CD4-positive, CD25-positive, alpha-beta regulatory T cell (primary cell): ENCODE data around the gene CHRNB2. TPM values are rescaled to one million over a fixed set of nuclear protein-coding genes. Genes with fewer than 3 reads are reported as not detected.

ENCODE experiments used
- ATAC-seq, 2 donors: fragments of 150-1000 bp; cut with Tn5 transposase; one replicate each; pipeline ENCODE4 v1.10.0; 2021; ENCODE audit warnings: low read depth in 2 of 2, moderate number of reproducible peaks in 2 of 2, moderate library complexity in 1 of 2
- DNase-seq, 3 donors: peaks; one replicate each; pipeline versions ENCODE4 v3.0.0 to v3.0.0-alpha.2; 2012 to 2022; ENCODE audit warnings: mixed read lengths in 1 of 3
- H3K27ac ChIP-seq: one replicate; pipeline ENCODE4 v1.7.0; 2013; ENCODE audit warnings: mild to moderate bottlenecking, low read length; ENCODE audit not compliant: insufficient read depth, poor library complexity, severe bottlenecking
- H3K27me3 ChIP-seq: one replicate; pipeline ENCODE4 v1.7.0; 2013; ENCODE audit warnings: low read length; ENCODE audit not compliant: control insufficient read depth, insufficient read depth
- H3K36me3 ChIP-seq: one replicate; pipeline ENCODE4 v1.7.0; 2013; ENCODE audit warnings: mild to moderate bottlenecking, low read length, moderate library complexity; ENCODE audit not compliant: control insufficient read depth, insufficient read depth
- H3K4me1 ChIP-seq: 2 replicates; pipeline ENCODE4 v1.7.0; 2013; ENCODE audit warnings: mild to moderate bottlenecking, low read length; ENCODE audit not compliant: insufficient read depth, control insufficient read depth, poor library complexity, severe bottlenecking
- H3K4me3 ChIP-seq: one replicate; pipeline ENCODE4 v1.7.0; 2013; ENCODE audit warnings: low read depth, mild to moderate bottlenecking, low read length, moderate library complexity
- H3K9me3 ChIP-seq, 2 experiments: 1 replicate in 1 of 2; 2 replicates in 1 of 2; pipeline ENCODE4 v1.7.0; 2013; ENCODE audit warnings: low read length in 2 of 2, mild to moderate bottlenecking in 1 of 2, moderate library complexity in 1 of 2; ENCODE audit not compliant: control insufficient read depth in 2 of 2
- H3K27ac Mint-ChIP-seq, 3 donors: one replicate each; pipeline ENCODE4 v1.8.0; 2020 to 2022; ENCODE audit warnings: mild to moderate bottlenecking in 3 of 3, mixed read lengths in 3 of 3, moderate library complexity in 2 of 3
- H3K27me3 Mint-ChIP-seq: one replicate; pipeline ENCODE4 v1.8.0; 2022; ENCODE audit warnings: mild to moderate bottlenecking, mixed read lengths
- H3K36me3 Mint-ChIP-seq: one replicate; pipeline ENCODE4 v1.8.0; 2020; ENCODE audit warnings: mixed read lengths
- H3K4me1 Mint-ChIP-seq, 4 donors: one replicate each; pipeline ENCODE4 v1.8.0; 2020 to 2022; ENCODE audit warnings: mixed read lengths in 4 of 4, mild to moderate bottlenecking in 1 of 4
- H3K4me3 Mint-ChIP-seq, 4 donors: one replicate each; pipeline ENCODE4 v1.8.0; 2020 to 2022; ENCODE audit warnings: mild to moderate bottlenecking in 4 of 4, mixed read lengths in 4 of 4, moderate library complexity in 3 of 4
- H3K9me3 Mint-ChIP-seq, 7 donors: one replicate each; pipeline ENCODE4 v1.8.0; 2020 to 2022; ENCODE audit warnings: mixed read lengths in 7 of 7, mild to moderate bottlenecking in 3 of 7, moderate library complexity in 2 of 7
- polyA plus RNA-seq, 4 donors: library from polyadenylated mRNA; unstranded; fragments of 300-500 nt; fragmentation: Illumina TruSeq; gene quantifications; one replicate each; pipeline ENCODE4 v1.2.3, GENCODE V29; 2021
- total RNA-seq: library from RNA; stranded (reverse); gene quantifications from one replicate; pipeline ENCODE4 v1.2.3, GENCODE V29; 2022

CHRNB2 gene
- total and polyA plus RNA-seq, 5 donors from 2014 or later, result not detected

GRCh38 chr1:154549202-154549770, 18.3 kb upstream of the CHRNB2 start:
- Histone ChIP-seq H3K9me3 (no peaks in the 10 kb centered on the region), H3K4me1 (no peaks in the 10 kb centered on the region), H3K27ac (no peak overlapping the region), H3K36me3 (peaks cover 58% of the 10 kb centered on the region), H3K4me3 (no peak overlapping the region), H3K27me3 (no peaks in the 10 kb centered on the region)
- H3K4me1 Mint-ChIP-seq, result peaks cover 5 to 28% (median 18%) of the 10 kb centered on the region in 4 donors
- peak overlapping the region in 1 of 4 donors; percentile 22 for H3K4me3 Mint-ChIP-seq
- H3K27ac Mint-ChIP-seq, result peak overlapping the region in 2 of 3 donors; percentile 62 to 65
- peaks cover 35% of the 10 kb centered on the region for H3K36me3 Mint-ChIP-seq
- no peak for DNase-seq
- no peaks in the 10 kb centered on the region for H3K27me3 Mint-ChIP-seq
- no peak for ATAC-seq
- no peaks in the 10 kb centered on the region for H3K9me3 Mint-ChIP-seq

GRCh38 chr1:154550070-154550469, 17.5 kb upstream of the CHRNB2 start:
- no peaks in the 10 kb centered on the region for H3K27me3 ChIP-seq
- Mint-ChIP-seq H3K27me3 (no peaks in the 10 kb centered on the region), H3K27ac (peak overlapping the region in 1 of 3 donors; percentile 42), H3K36me3 (peaks cover 42% of the 10 kb centered on the region), H3K4me3 (peak overlapping the region in 1 of 4 donors; percentile 3), H3K9me3 (no peaks in the 10 kb centered on the region), H3K4me1 (peaks cover 7 to 34% (median 20%) of the 10 kb centered on the region in 4 donors)
- no peak overlapping the region for H3K4me3 ChIP-seq
- H3K9me3 ChIP-seq, result no peaks in the 10 kb centered on the region
- peaks cover 66% of the 10 kb centered on the region for H3K36me3 ChIP-seq
- H3K4me1 ChIP-seq, result no peaks in the 10 kb centered on the region
- no peak overlapping the region for H3K27ac ChIP-seq
- ATAC-seq (no peak), DNase-seq (no peak)

- peak overlapping the region in 2 of 4 donors; percentile 3 to 78 for H3K4me3 Mint-ChIP-seq
- no peak overlapping the region for H3K27ac ChIP-seq
- no peaks in the 10 kb centered on the region for H3K4me1 ChIP-seq
- no peaks in the 10 kb centered on the region for H3K9me3 Mint-ChIP-seq
- H3K27me3 ChIP-seq, result no peaks in the 10 kb centered on the region
- peaks cover 10 to 40% (median 22%) of the 10 kb centered on the region in 4 donors for H3K4me1 Mint-ChIP-seq
- H3K36me3 ChIP-seq, result peaks cover 72% of the 10 kb centered on the region
- H3K4me3 ChIP-seq, result no peak overlapping the region
- ATAC-seq, result no peak
- no peaks in the 10 kb centered on the region for H3K27me3 Mint-ChIP-seq
- no peak for DNase-seq
- H3K27ac Mint-ChIP-seq, result peak overlapping the region in 1 of 3 donors; percentile 34
- H3K36me3 Mint-ChIP-seq, result peaks cover 48% of the 10 kb centered on the region
- no peaks in the 10 kb centered on the region for H3K9me3 ChIP-seq
These were observed 16.9 kb upstream of the CHRNB2 start for GRCh38 chr1:154550657-154551056.

- Mint-ChIP-seq H3K27ac (no peak overlapping the region), H3K36me3 (peaks cover 56% of the 10 kb centered on the region), H3K4me3 (no peak overlapping the region), H3K4me1 (peaks cover 7 to 47% (median 30%) of the 10 kb centered on the region in 4 donors), H3K27me3 (no peaks in the 10 kb centered on the region), H3K9me3 (no peaks in the 10 kb centered on the region)
- Histone ChIP-seq H3K36me3 (peaks cover 77% of the 10 kb centered on the region), H3K4me1 (peaks cover 4% of the 10 kb centered on the region), H3K4me3 (no peak overlapping the region), H3K27me3 (no peaks in the 10 kb centered on the region), H3K27ac (no peak overlapping the region), H3K9me3 (no peaks in the 10 kb centered on the region)
- DNase-seq (no peak), ATAC-seq (no peak)
These were observed 16.1 kb upstream of the CHRNB2 start for GRCh38 chr1:154551474-154551873.

- no peaks in the 10 kb centered on the region for H3K27me3 ChIP-seq
- no peak overlapping the region for H3K4me3 ChIP-seq
- H3K27me3 Mint-ChIP-seq, result no peaks in the 10 kb centered on the region
- no peaks in the 10 kb centered on the region for H3K9me3 Mint-ChIP-seq
- peaks cover 77% of the 10 kb centered on the region for H3K36me3 ChIP-seq
- no peak overlapping the region for H3K4me3 Mint-ChIP-seq
- H3K27ac Mint-ChIP-seq, result no peak overlapping the region
- no peak overlapping the region for H3K27ac ChIP-seq
- H3K4me1 Mint-ChIP-seq, result peaks cover 7 to 52% (median 34%) of the 10 kb centered on the region in 4 donors
- DNase-seq (no peak), ATAC-seq (no peak)
- H3K36me3 Mint-ChIP-seq, result peaks cover 57% of the 10 kb centered on the region
- no peaks in the 10 kb centered on the region for H3K9me3 ChIP-seq
- peaks cover 10% of the 10 kb centered on the region for H3K4me1 ChIP-seq
These were observed 15.5 kb upstream of the CHRNB2 start for GRCh38 chr1:154552036-154552435.

GRCh38 chr1:154553056-154554030, 14.2 kb upstream of the CHRNB2 start:
- Mint-ChIP-seq H3K36me3 (peaks cover 57% of the 10 kb centered on the region), H3K4me1 (peaks cover 12 to 57% (median 41%) of the 10 kb centered on the region in 4 donors)

GRCh38 chr1:154556422-154556821, 11.2 kb upstream of the CHRNB2 start:
- Histone ChIP-seq H3K4me1 (peaks cover 30% of the 10 kb centered on the region), H3K27ac (peak overlapping the region; percentile 6), H3K27me3 (no peaks in the 10 kb centered on the region), H3K4me3 (peak overlapping the region; percentile 88), H3K9me3 (no peaks in the 10 kb centered on the region), H3K36me3 (peaks cover 46% of the 10 kb centered on the region)
- no peaks in the 10 kb centered on the region for H3K9me3 Mint-ChIP-seq
- H3K4me1 Mint-ChIP-seq, result peaks cover 7 to 48% (median 39%) of the 10 kb centered on the region in 4 donors
- ATAC-seq, result no peak
- no peak for DNase-seq
- H3K4me3 Mint-ChIP-seq, result peak overlapping the region; percentile 91 to 96 (median 96)
- H3K27ac Mint-ChIP-seq, result peak overlapping the region; percentile 69 to 90 (median 76)
- H3K36me3 Mint-ChIP-seq, result peaks cover 38% of the 10 kb centered on the region
- H3K27me3 Mint-ChIP-seq, result peaks cover 2% of the 10 kb centered on the region

More at GRCh38 chr1:154553056-154554030, 14.2 kb upstream of the CHRNB2 start:
- Histone ChIP-seq H3K4me1 (peaks cover 22% of the 10 kb centered on the region), H3K9me3 (no peaks in the 10 kb centered on the region), H3K27ac (no peak overlapping the region), H3K36me3 (peaks cover 77% of the 10 kb centered on the region), H3K4me3 (no peak overlapping the region), H3K27me3 (no peaks in the 10 kb centered on the region)
- no peak for ATAC-seq
- DNase-seq, result no peak
- Mint-ChIP-seq H3K4me3 (peak overlapping the region in 1 of 4 donors; percentile 45), H3K27ac (no peak overlapping the region), H3K9me3 (no peaks in the 10 kb centered on the region), H3K27me3 (no peaks in the 10 kb centered on the region)
